H9 (cell line): ENCODE results near the gene ALCAM. TPM values are rescaled to one million over a fixed set of nuclear protein-coding genes. Genes with fewer than 3 reads are reported as not detected.

ENCODE experiments used
- DNase-seq: peaks from one replicate; pipeline ENCODE4 v3.0.0-alpha.2; 2017
- H2AFZ ChIP-seq: one replicate; pipeline ENCODE4 v1.6.1; 2013; ENCODE audit warnings: mild to moderate bottlenecking, low read length, control low read depth, moderate library complexity
- H2AK5ac ChIP-seq: 2 replicates; pipeline ENCODE4 v1.6.1; 2013; ENCODE audit warnings: low read length, control low read depth, mixed read lengths; ENCODE audit not compliant: insufficient read length
- H2BK120ac ChIP-seq: one replicate; pipeline ENCODE4 v1.6.1; 2013; ENCODE audit warnings: low read depth, mild to moderate bottlenecking, low read length, control low read depth, inconsistent platforms; ENCODE audit not compliant: poor library complexity, severe bottlenecking
- H2BK12ac ChIP-seq: 2 replicates; pipeline ENCODE4 v1.6.1; 2013; ENCODE audit warnings: low read length, control low read depth, mixed read lengths, low read depth; ENCODE audit not compliant: insufficient read length
- H2BK15ac ChIP-seq: 2 replicates; pipeline ENCODE4 v1.6.1; 2013; ENCODE audit warnings: low read depth, low read length, control low read depth
- H2BK20ac ChIP-seq: one replicate; pipeline ENCODE4 v1.6.1; 2013; ENCODE audit warnings: low read depth, mild to moderate bottlenecking, low read length, control low read depth, inconsistent platforms; ENCODE audit not compliant: poor library complexity, severe bottlenecking
- H2BK5ac ChIP-seq: 2 replicates; pipeline ENCODE4 v1.6.1; 2013; ENCODE audit warnings: low read length, control low read depth, mixed read lengths; ENCODE audit not compliant: insufficient read length
- H3K14ac ChIP-seq: 2 replicates; pipeline ENCODE4 v1.6.1; 2013; ENCODE audit warnings: low read length, control low read depth; ENCODE audit not compliant: insufficient read depth
- H3K18ac ChIP-seq: 2 replicates; pipeline ENCODE4 v1.6.1; 2013; ENCODE audit warnings: low read depth, mild to moderate bottlenecking, mixed read lengths, low read length, control low read depth; ENCODE audit not compliant: insufficient read length
- H3K23ac ChIP-seq: 2 replicates; pipeline ENCODE4 v1.6.1; 2013; ENCODE audit warnings: low read length, control low read depth, mixed read lengths, low read depth; ENCODE audit not compliant: insufficient read length
- H3K23me2 ChIP-seq: 2 replicates; pipeline ENCODE4 v1.6.1; 2013; ENCODE audit warnings: low read depth, mild to moderate bottlenecking, mixed read lengths, low read length, control low read depth; ENCODE audit not compliant: insufficient read length, poor library complexity, severe bottlenecking
- H3K27ac ChIP-seq: 2 replicates; pipeline ENCODE4 v1.5.1; 2013; ENCODE audit warnings: low read length, control low read depth, mixed read lengths, low read depth; ENCODE audit not compliant: insufficient read length
- H3K27me3 ChIP-seq: 2 replicates; pipeline ENCODE4 v1.6.1; 2013; ENCODE audit warnings: low read length, control low read depth, inconsistent platforms; ENCODE audit not compliant: insufficient read depth
- H3K4ac ChIP-seq: 2 replicates; pipeline ENCODE4 v1.6.1; 2013; ENCODE audit warnings: low read depth, mild to moderate bottlenecking, control low read depth, inconsistent platforms, low read length, moderate library complexity
- H3K4me1 ChIP-seq: 2 replicates; pipeline ENCODE4 v1.6.1; 2013; ENCODE audit warnings: low read length, control low read depth, inconsistent platforms; ENCODE audit not compliant: insufficient read depth
- H3K4me2 ChIP-seq: 2 replicates; pipeline ENCODE4 v1.6.1; 2013; ENCODE audit warnings: low read length, control low read depth, mixed read lengths; ENCODE audit not compliant: insufficient read length, insufficient read depth
- H3K56ac ChIP-seq: 2 replicates; pipeline ENCODE4 v1.6.1; 2013; ENCODE audit warnings: low read depth, mild to moderate bottlenecking, mixed read lengths, low read length, control low read depth; ENCODE audit not compliant: insufficient read length
- H3K79me1 ChIP-seq: 2 replicates; pipeline ENCODE4 v1.6.1; 2013; ENCODE audit warnings: low read depth, mild to moderate bottlenecking, moderate library complexity, low read length, control low read depth, inconsistent platforms; ENCODE audit not compliant: insufficient read depth, poor library complexity, severe bottlenecking
- H3K79me2 ChIP-seq: 2 replicates; pipeline ENCODE4 v1.6.1; 2013; ENCODE audit warnings: low read length, control low read depth, inconsistent platforms; ENCODE audit not compliant: insufficient read depth
- H3K9ac ChIP-seq: 2 replicates; pipeline ENCODE4 v1.6.1; 2013; ENCODE audit warnings: low read length, control low read depth, mixed read lengths; ENCODE audit not compliant: insufficient read length; ENCODE audit errors: extremely low read depth
- H3K9me3 ChIP-seq: one replicate; pipeline ENCODE4 v1.6.1; 2013; ENCODE audit warnings: low read depth, low read length, inconsistent platforms; ENCODE audit not compliant: control insufficient read depth
- H3T11ph ChIP-seq: one replicate; pipeline ENCODE4 v1.6.1; 2013; ENCODE audit warnings: mild to moderate bottlenecking, low read length, control low read depth, inconsistent platforms
- H4K20me1 ChIP-seq: one replicate; pipeline ENCODE4 v1.6.1; 2013; ENCODE audit not compliant: control insufficient read depth, insufficient read length, insufficient read depth
- H4K5ac ChIP-seq: 2 replicates; pipeline ENCODE4 v1.6.1; 2013; ENCODE audit warnings: low read depth, mild to moderate bottlenecking, mixed read lengths, low read length, control low read depth; ENCODE audit not compliant: insufficient read length
- H4K8ac ChIP-seq: replicated peaks from 2 replicates; pipeline ENCODE4 v1.6.1; 2013; ENCODE audit warnings: low read length, control low read depth, mixed read lengths, low read depth; ENCODE audit not compliant: insufficient read length
- H4K91ac ChIP-seq: 2 replicates; pipeline ENCODE4 v1.6.1; 2013; ENCODE audit warnings: low read depth, mild to moderate bottlenecking, moderate library complexity, mixed read lengths, low read length, control low read depth; ENCODE audit not compliant: insufficient read length
- H3K27ac Mint-ChIP-seq, 3 experiments: 2 replicates in 2 of 3; 3 replicates in 1 of 3; pipeline ENCODE4 v1.8.0; 2020 to 2021; ENCODE audit warnings: mixed read lengths in 3 of 3, mild to moderate bottlenecking in 1 of 3, moderate library complexity in 1 of 3
- H3K27me3 Mint-ChIP-seq: 2 replicates; pipeline ENCODE4 v1.8.0; 2021; ENCODE audit warnings: low read depth, mild to moderate bottlenecking, moderate library complexity, mixed read lengths
- H3K36me3 Mint-ChIP-seq, 3 experiments: 2 replicates in 2 of 3; 3 replicates in 1 of 3; pipeline ENCODE4 v1.8.0; 2020 to 2021; ENCODE audit warnings: low read depth in 3 of 3, mixed read lengths in 3 of 3; ENCODE audit not compliant: insufficient read depth in 1 of 3
- H3K4me1 Mint-ChIP-seq, 2 experiments: 2 replicates each; pipeline ENCODE4 v1.8.0; 2020; ENCODE audit warnings: mixed read lengths in 2 of 2
- H3K4me3 Mint-ChIP-seq, 2 experiments: 2 replicates in 1 of 2; 3 replicates in 1 of 2; pipeline ENCODE4 v1.8.0; 2020 to 2021; ENCODE audit warnings: mild to moderate bottlenecking in 2 of 2, mixed read lengths in 2 of 2, moderate library complexity in 1 of 2
- H3K9me3 Mint-ChIP-seq, 2 experiments: 2 replicates in 1 of 2; 3 replicates in 1 of 2; pipeline ENCODE4 v1.8.0; 2020; ENCODE audit warnings: mild to moderate bottlenecking in 2 of 2, mixed read lengths in 2 of 2, moderate library complexity in 1 of 2
- CTCF ChIP-seq: fragments of 200-600 bp; sonication (generic); conservative IDR thresholded peaks from 3 replicates; pipeline ENCODE4 v1.8.0; 2021; ENCODE audit warnings: antibody characterized with exemption, mild to moderate bottlenecking
- WGBS: extraction: QIAGEN DNeasy Blood & Tissue Kit; methylation state at CpG from one replicate; pipeline ENCODE4 v1.1.7; 2013; ENCODE audit warnings: missing lambda C conversion rate, low lambda C conversion rate, mixed read lengths; ENCODE audit not compliant: insufficient read length; ENCODE audit errors: extremely low coverage; 5-methylcytosine and 5-hydroxymethylcytosine counted together
- total RNA-seq: library from RNA; stranded (reverse); gene quantifications from 2 replicates; pipeline ENCODE4 v1.2.1, GENCODE V29; 2021

The ALCAM gene
- total RNA-seq, 1 experiment from 2014 or later = 43.7 TPM

DNA sequence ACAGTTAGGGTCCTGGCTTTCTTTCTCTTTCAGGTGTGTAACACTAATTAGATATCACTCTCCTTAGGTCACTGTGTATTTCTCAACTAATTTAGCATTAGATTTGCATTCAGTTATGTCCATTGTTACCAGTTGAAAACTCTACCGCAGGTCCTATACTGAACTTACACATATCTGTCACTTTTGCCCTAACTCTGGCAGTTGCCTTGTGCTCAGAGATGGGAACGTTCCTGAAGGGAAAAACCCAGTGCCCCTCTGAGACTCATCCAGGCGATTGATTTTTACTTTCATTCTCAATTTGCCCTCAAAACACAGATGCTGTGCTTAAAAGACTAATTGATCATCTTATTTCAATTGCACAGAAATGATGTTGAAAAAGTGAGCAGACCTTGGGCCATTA lies 249.1 kb downstream of the ALCAM start:
- no peak overlapping the region for H3K9ac ChIP-seq
- no peak overlapping the region for H2BK15ac ChIP-seq
- H2BK120ac ChIP-seq = no peak overlapping the region
- H2AK5ac ChIP-seq = no peak overlapping the region
- TF ChIP-seq CTCF = no peak
- no peak overlapping the region for H3K14ac ChIP-seq
- H3T11ph ChIP-seq = no peak overlapping the region
- H3K4ac ChIP-seq = no peak overlapping the region
- Mint-ChIP-seq H3K4me1 (peaks cover 16 to 18% of the 10 kb centered on the region in 2 experiments), H3K27ac (no peak overlapping the region), H3K36me3 (no peaks in the 10 kb centered on the region), H3K9me3 (no peaks in the 10 kb centered on the region), H3K4me3 (no peak overlapping the region), H3K27me3 (no peaks in the 10 kb centered on the region)
- H3K9me3 ChIP-seq = no peaks in the 10 kb centered on the region
- no peak for DNase-seq
- H4K20me1 ChIP-seq = no peaks in the 10 kb centered on the region
- no peaks in the 10 kb centered on the region for H3K79me1 ChIP-seq
- H3K23me2 ChIP-seq = no peaks in the 10 kb centered on the region
- H2BK20ac ChIP-seq = no peak overlapping the region
- H3K79me2 ChIP-seq = no peaks in the 10 kb centered on the region
- H2BK12ac ChIP-seq = no peak overlapping the region
- H3K4me2 ChIP-seq = no peak overlapping the region
- H3K23ac ChIP-seq = no peak overlapping the region
- H3K56ac ChIP-seq = no peak overlapping the region
- no peak overlapping the region for H2AFZ ChIP-seq
- H4K5ac ChIP-seq = no peak overlapping the region
- WGBS = no CpG with 5 or more reads among the region's 3 CpGs
- no peak overlapping the region for H4K8ac ChIP-seq
- no peak overlapping the region for H2BK5ac ChIP-seq
- H3K27ac ChIP-seq = no peak overlapping the region
- H3K27me3 ChIP-seq = no peaks in the 10 kb centered on the region
- H4K91ac ChIP-seq = no peak overlapping the region
- H3K4me1 ChIP-seq = peaks cover 5% of the 10 kb centered on the region; the same call in 1 of the 2 replicates
- H3K18ac ChIP-seq = no peak overlapping the region
